ENCODE measurements around the gene RIC8B. TPM values are rescaled to one million over a fixed set of nuclear protein-coding genes. Genes with fewer than 3 reads are reported as not detected.
A peak's percentile ranks its signal among the peaks of the same experiment; 100 is the strongest.
"Not testable (repeated sequence)": the region's sequence is repeated elsewhere in the genome, so short reads cannot be mapped to it uniquely, and the experiment has no call there.

The RIC8B gene
- total RNA-seq, 4 donors from 2014 or later: 4.8 to 11.2 (median 8.8) TPM

GRCh38 chr12:106919910-106920544, 145.5 kb downstream of the RIC8B start:
- 41% methylated on average over 4 of the region's 4 CpGs for WGBS
- Histone ChIP-seq H3K4me1 (no peaks in the 10 kb centered on the region), H3K36me3 (no peaks in the 10 kb centered on the region), H3K27me3 (no peaks in the 10 kb centered on the region), H3K4me3 (no peak overlapping the region), H3K9me3 (no peaks in the 10 kb centered on the region), H3K27ac (no peak overlapping the region)
- TF ChIP-seq CTCF (IDR thresholded peaks at IDR 0.05) (peak; percentile 24 to 70), POLR2AphosphoS5 (IDR thresholded peaks at IDR 0.05) (no peak)
- DNase-seq (ENCODE audit: low spot score in 2 of 2): no peak

- 86% methylated on average over 2 of the region's 2 CpGs for WGBS
Measured at GRCh38 chr12:106921976-106922375, 147.5 kb downstream of the RIC8B start.

GRCh38 chr12:106923594-106923993, 149.1 kb downstream of the RIC8B start:
- not testable (repeated sequence) for H3K4me3 ChIP-seq; H3K36me3 ChIP-seq; DNase-seq (ENCODE audit: low spot score in 2 of 2); H3K27me3 ChIP-seq; H3K9me3 ChIP-seq; H3K4me1 ChIP-seq; H3K27ac ChIP-seq
- WGBS: 90% methylated on average over 2 of the region's 2 CpGs

More at GRCh38 chr12:106921976-106922375, 147.5 kb downstream of the RIC8B start:
- not testable (repeated sequence) for DNase-seq (ENCODE audit: low spot score in 2 of 2); H3K27me3 ChIP-seq; H3K27ac ChIP-seq; H3K4me3 ChIP-seq; H3K4me1 ChIP-seq; H3K36me3 ChIP-seq; H3K9me3 ChIP-seq

GRCh38 chr12:106924268-106924861, 149.9 kb downstream of the RIC8B start:
- H3K36me3 ChIP-seq: no peaks in the 10 kb centered on the region
- H3K4me1 ChIP-seq: no peaks in the 10 kb centered on the region
- TF ChIP-seq POLR2A (IDR thresholded peaks at IDR 0.05): no peak
- TF ChIP-seq EP300 (IDR thresholded peaks at IDR 0.05): no peak
- no peak for TF ChIP-seq CTCF (IDR thresholded peaks at IDR 0.05)
- no peak for TF ChIP-seq POLR2AphosphoS5 (IDR thresholded peaks at IDR 0.05)
- WGBS: 49% methylated on average over 3 of the region's 3 CpGs
- H3K4me3 ChIP-seq: no peak overlapping the region
- no peaks in the 10 kb centered on the region for H3K27me3 ChIP-seq
- no peak overlapping the region for H3K27ac ChIP-seq
- no peak for DNase-seq (ENCODE audit: low spot score in 2 of 2)
- no peaks in the 10 kb centered on the region for H3K9me3 ChIP-seq

GRCh38 chr12:106926657-106927056, 152.2 kb downstream of the RIC8B start:
- Histone ChIP-seq H3K36me3 (no peaks in the 10 kb centered on the region), H3K4me3 (no peak overlapping the region), H3K27ac (no peak overlapping the region), H3K4me1 (no peaks in the 10 kb centered on the region), H3K27me3 (no peaks in the 10 kb centered on the region), H3K9me3 (no peaks in the 10 kb centered on the region)
- DNase-seq (ENCODE audit: low spot score in 2 of 2): no peak
- WGBS: 100% methylated on average over 1 of the region's 1 CpG
- TF ChIP-seq POLR2AphosphoS5 (IDR thresholded peaks at IDR 0.05) (no peak), EP300 (IDR thresholded peaks at IDR 0.05) (no peak), CTCF (IDR thresholded peaks at IDR 0.05) (no peak), POLR2A (IDR thresholded peaks at IDR 0.05) (no peak)

GRCh38 chr12:106934277-106934676, 159.8 kb downstream of the RIC8B start:
- TF ChIP-seq POLR2A (IDR thresholded peaks at IDR 0.05) (no peak), CTCF (IDR thresholded peaks at IDR 0.05) (no peak), EP300 (IDR thresholded peaks at IDR 0.05) (no peak), POLR2AphosphoS5 (IDR thresholded peaks at IDR 0.05) (no peak)
- H3K4me3 ChIP-seq: no peak overlapping the region
- no peaks in the 10 kb centered on the region for H3K4me1 ChIP-seq
- WGBS: 84% methylated on average over 3 of the region's 3 CpGs
- H3K27me3 ChIP-seq: no peaks in the 10 kb centered on the region
- no peaks in the 10 kb centered on the region for H3K9me3 ChIP-seq
- no peak overlapping the region for H3K27ac ChIP-seq
- H3K36me3 ChIP-seq: no peaks in the 10 kb centered on the region
- no peak for DNase-seq (ENCODE audit: low spot score in 2 of 2)

Other genes with a start within 250 kb of the RIC8B start
- not detected for gene RFX4, start 191.7 kb upstream of the RIC8B start, total RNA-seq
- 10 to 100 TPM in 3 of 4 donors, 1 to 10 TPM in 1; 6.5 to 13.3 (median 11.9) TPM for gene TMEM263, start 181.2 kb downstream of the RIC8B start, total RNA-seq
- gene MTERF2, start 212.5 kb downstream of the RIC8B start, total RNA-seq: 10 to 100 TPM in 3 of 4 donors, 1 to 10 TPM in 1; 9.4 to 20.7 (median 16.3) TPM

Measured in suprapubic skin (tissue), 4 donors.